ENCODE results near the gene NOS3.

The NOS3 gene

DNA sequence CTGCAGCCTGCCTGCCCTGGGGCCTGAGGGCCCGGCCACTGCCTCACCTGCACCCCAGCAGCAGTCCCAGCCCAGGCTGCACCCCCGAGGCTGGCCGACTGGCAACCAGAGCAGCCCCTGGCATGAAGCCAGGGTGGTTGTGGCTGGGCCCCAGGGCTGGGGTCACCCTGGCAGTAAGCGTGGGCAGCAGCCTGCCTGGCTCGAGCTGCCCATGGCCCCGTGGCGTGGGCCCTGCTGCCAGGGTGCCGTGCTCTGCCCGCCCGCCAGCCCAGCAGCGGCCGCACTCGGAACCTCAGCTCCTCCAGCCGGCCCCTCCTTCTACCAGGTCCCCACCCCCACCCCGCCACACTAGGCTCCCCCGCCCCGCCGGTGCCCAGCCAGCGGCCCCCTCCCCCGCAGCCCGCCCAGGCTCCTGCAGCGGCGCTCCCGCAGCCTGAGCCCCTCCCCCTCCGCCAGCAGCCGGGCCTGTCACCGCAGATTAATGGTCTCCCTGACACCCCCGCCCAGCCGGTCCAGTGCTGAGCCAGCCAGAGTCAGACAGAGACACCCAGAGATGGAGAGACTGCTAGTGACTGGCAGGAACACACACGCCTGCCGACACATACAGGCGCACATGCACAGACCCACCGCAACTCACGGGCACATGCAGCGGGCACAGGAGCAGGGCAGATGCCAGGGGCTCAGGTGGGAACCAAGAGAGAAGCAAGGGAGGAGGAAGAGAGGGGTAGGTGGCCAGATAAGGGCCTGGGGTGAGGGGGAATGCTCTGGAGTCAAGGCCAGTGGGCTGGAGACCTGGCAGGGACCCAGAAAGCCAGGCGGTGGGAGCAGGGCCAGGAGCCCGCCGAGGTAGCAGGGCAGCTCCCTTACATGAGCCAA, 35.1 kb upstream of the NOS3 start:
- Histone ChIP-seq H3K79me2 (ENCODE audit: low read length) (no peaks in the 10 kb centered on the region), H4K20me1 (ENCODE audit: insufficient read depth, low read length) (no peaks in the 10 kb centered on the region), H3K4me1 (ENCODE audit: low read length) (no peaks in the 10 kb centered on the region), H3K36me3 (replicated peaks; ENCODE audit: low read depth, low read length) (no peaks in the 10 kb centered on the region), H3K9me3 (ENCODE audit: insufficient read depth, low read length) (no peaks in the 10 kb centered on the region), H2AFZ (ENCODE audit: low read depth, low read length) (no peak overlapping the region), H3K27ac (ENCODE audit: low read length) (no peak overlapping the region), H3K9ac (ENCODE audit: low read length) (no peak overlapping the region), H3K4me2 (ENCODE audit: low read length) (no peak overlapping the region), H3K27me3 (ENCODE audit: low read depth, low read length) (no peaks in the 10 kb centered on the region), H3K4me3 (ENCODE audit: low read length) (no peak overlapping the region)
- TF ChIP-seq, protein P1, sequence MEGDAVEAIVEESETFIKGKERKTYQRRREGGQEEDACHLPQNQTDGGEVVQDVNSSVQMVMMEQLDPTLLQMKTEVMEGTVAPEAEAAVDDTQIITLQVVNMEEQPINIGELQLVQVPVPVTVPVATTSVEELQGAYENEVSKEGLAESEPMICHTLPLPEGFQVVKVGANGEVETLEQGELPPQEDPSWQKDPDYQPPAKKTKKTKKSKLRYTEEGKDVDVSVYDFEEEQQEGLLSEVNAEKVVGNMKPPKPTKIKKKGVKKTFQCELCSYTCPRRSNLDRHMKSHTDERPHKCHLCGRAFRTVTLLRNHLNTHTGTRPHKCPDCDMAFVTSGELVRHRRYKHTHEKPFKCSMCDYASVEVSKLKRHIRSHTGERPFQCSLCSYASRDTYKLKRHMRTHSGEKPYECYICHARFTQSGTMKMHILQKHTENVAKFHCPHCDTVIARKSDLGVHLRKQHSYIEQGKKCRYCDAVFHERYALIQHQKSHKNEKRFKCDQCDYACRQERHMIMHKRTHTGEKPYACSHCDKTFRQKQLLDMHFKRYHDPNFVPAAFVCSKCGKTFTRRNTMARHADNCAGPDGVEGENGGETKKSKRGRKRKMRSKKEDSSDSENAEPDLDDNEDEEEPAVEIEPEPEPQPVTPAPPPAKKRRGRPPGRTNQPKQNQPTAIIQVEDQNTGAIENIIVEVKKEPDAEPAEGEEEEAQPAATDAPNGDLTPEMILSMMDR (IDR thresholded peaks at IDR 0.05; ENCODE audit: low read depth, low read length), result no peak

DNA sequence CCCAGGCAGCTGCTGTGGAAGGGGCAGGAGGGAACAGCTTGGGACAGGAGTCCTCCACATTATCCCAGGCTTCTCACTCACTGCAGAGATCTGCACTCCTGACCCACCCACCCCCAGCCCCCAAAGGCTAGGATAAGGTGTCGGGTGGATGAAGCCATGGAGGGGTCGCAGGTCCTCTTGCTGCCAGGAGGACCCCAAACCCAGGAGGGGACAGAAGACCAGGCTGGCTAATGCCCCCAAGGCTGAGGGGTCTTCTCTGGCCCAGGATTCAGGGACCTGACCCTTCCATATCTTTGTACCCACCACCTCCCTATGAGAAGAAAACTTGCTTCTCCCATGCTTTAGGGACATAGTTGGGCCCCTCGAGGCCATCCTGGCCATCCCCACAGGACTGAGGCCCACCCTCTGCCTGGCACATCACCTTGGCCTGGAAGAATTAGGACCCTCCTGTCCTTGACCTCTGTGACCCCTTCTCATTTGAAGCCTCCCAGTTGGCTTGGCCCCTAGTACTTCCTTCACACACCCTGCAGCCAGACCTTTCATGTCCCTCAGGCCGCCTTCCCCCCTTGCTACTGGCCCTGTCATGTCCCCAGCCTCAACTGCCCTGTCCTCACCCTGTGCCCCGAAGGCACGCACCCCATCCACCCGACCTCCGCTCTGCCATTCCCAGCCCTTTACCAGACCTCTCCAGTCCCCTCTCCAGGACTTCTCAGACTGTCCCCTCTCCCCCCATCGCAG, 34.3 kb upstream of the NOS3 start:
- Histone ChIP-seq H3K27ac (ENCODE audit: low read length) (no peak overlapping the region), H3K36me3 (replicated peaks; ENCODE audit: low read depth, low read length) (no peaks in the 10 kb centered on the region), H4K20me1 (ENCODE audit: insufficient read depth, low read length) (no peaks in the 10 kb centered on the region), H3K27me3 (ENCODE audit: low read depth, low read length) (no peaks in the 10 kb centered on the region), H3K4me2 (ENCODE audit: low read length) (no peak overlapping the region), H3K9ac (ENCODE audit: low read length) (no peak overlapping the region), H3K4me1 (ENCODE audit: low read length) (no peaks in the 10 kb centered on the region), H3K79me2 (ENCODE audit: low read length) (no peaks in the 10 kb centered on the region), H3K4me3 (ENCODE audit: low read length) (no peak overlapping the region), H2AFZ (ENCODE audit: low read depth, low read length) (no peak overlapping the region), H3K9me3 (ENCODE audit: insufficient read depth, low read length) (no peaks in the 10 kb centered on the region)
- TF ChIP-seq, protein P1 (IDR thresholded peaks at IDR 0.05; ENCODE audit: low read depth, low read length), result no peak
- no peak for TF ChIP-seq EZH2phosphoT487 (IDR thresholded peaks at IDR 0.05; ENCODE audit: low read depth)

DNA sequence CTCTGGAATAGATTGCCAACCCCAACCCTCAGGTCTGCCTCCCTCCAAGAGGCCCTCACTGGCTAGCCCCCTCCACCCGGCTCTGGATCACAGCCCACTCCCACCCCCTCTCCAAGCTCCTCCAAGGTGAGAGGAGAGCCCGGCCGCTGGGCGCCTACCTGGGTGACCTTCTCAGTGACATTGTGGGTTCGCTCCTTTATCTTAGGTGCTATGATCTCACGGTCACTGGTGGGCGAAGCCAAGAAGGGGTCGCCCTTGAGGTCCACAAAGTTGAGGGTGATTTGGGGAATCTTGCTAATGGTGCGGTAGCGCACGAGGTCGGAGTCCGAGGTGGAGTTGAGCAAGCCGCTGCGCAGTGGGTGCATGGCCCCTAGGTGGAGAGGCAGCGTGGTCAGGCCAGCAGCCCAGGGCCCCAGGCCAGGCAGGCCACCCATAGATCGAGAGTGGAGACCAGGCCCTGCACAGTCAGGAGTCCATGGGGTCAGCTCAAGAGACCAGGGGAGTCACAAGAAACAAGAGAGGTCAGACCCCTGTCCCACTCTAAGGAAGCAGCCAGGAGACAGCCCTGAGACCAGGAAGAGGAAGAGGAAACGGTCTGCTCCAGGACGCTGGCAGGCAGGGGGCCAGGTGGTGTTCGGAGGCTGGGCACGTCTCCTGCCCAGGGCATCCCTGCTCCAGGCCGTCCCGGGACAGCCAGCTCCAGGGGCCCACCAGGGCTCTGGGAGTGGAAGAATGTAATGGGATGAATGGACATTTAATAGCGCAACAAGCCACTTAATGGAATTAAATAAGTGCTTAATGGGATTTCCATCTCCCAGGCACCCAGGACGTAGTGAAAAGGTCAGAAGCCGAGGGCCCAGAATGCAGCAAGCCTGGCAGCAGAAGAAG, 33.4 kb upstream of the NOS3 start:
- Histone ChIP-seq H2AFZ (ENCODE audit: low read depth, low read length) (no peak overlapping the region), H3K9me3 (ENCODE audit: insufficient read depth, low read length) (no peaks in the 10 kb centered on the region), H3K79me2 (ENCODE audit: low read length) (no peaks in the 10 kb centered on the region), H3K27me3 (ENCODE audit: low read depth, low read length) (no peaks in the 10 kb centered on the region), H4K20me1 (ENCODE audit: insufficient read depth, low read length) (no peaks in the 10 kb centered on the region), H3K36me3 (replicated peaks; ENCODE audit: low read depth, low read length) (no peaks in the 10 kb centered on the region), H3K9ac (ENCODE audit: low read length) (no peak overlapping the region), H3K4me1 (ENCODE audit: low read length) (no peaks in the 10 kb centered on the region), H3K4me2 (ENCODE audit: low read length) (no peak overlapping the region), H3K27ac (ENCODE audit: low read length) (no peak overlapping the region), H3K4me3 (ENCODE audit: low read length) (no peak overlapping the region)
- TF ChIP-seq, protein P1 (IDR thresholded peaks at IDR 0.05; ENCODE audit: low read depth, low read length), result no peak
- TF ChIP-seq EZH2phosphoT487 (IDR thresholded peaks at IDR 0.05; ENCODE audit: low read depth), result no peak

All from OCI-LY3 (cell line).